ENCODE results near the gene LARGE1. TPM values are rescaled to one million over a fixed set of nuclear protein-coding genes. Genes with fewer than 3 reads are reported as not detected.

LARGE1 gene
- total and polyA plus RNA-seq, 2 of the 13 experiments (the other 11 are each of a cell fraction or from before 2014, with no cell fraction given): 8.4 to 11.0 TPM

DNA sequence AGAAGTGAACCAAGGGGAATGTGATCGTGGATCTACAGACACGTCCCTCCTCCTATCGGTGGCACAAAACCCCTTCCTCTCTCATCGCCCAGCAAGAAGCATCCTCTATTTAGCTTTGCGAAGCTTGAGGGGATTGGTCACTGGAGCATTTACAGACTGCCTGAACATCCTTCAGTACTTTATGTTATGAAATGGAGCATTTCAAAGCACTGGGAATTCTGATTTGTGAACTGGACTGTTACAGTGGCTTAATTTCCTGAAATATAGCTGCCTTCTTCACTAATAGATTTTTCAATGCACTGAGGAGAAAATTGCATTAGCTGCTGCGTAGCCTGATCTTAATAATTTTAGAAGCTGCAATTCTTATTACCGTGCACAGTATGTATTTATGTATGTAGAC is 344.5 kb downstream of the LARGE1 start:
- CTCF ChIA-PET (ENCODE audit: low intra/inter-chr PET ratio, low total read pairs): no interaction called here
- peak overlapping the region; percentile 74 for H3K4me2 ChIP-seq (ENCODE audit: low read depth, low read length)

DNA sequence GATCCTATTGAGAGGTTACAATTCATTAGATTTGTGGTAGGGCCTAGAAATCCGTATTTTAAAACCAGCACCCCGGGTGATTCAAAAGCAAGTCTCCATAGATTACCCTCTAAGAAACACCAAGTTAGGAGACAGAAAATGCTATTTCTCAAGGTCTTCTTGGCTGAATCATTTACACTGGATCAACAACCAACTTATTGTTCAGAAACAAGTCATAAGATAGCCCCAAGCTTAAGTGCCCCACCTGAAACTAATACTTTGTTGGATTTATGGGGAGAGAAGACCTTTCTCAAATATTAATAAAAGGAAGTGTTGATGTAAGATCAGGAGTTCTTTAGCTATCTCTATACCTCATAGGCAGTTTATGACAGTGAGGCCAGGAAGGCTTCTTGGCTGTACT is 345.2 kb downstream of the LARGE1 start:
- in situ Hi-C loops (cut with HindIII; ENCODE audit: extremely low pct_ligation_motif_present, low pct_unique_long_range_greater_than_20kb) (loop anchor here (5.0 to 10.0 kb wide), 3 partner anchors 33 to 270 kb away; no protein-coding TSS in a partner anchor), intact Hi-C loops (cut with micrococcal nuclease; ENCODE audit: unreplicated experiment) (loop anchor here (10.0 kb wide), 1 partner anchor 240 kb away; no protein-coding TSS in a partner anchor)
- ChIA-PET POLR2A (interaction anchor here (1.2 to 4.8 kb wide), 4 partner anchors 9 to 35 kb away, joined by 3 to 52 read pairs (median 4); no protein-coding TSS in a partner anchor), CTCF (ENCODE audit: low intra/inter-chr PET ratio, low total read pairs) (no interaction called here)
- Histone ChIP-seq H3K27ac (ENCODE audit: extremely low read length, insufficient read depth, low read length) (peak overlapping the region; percentile 14), H3K79me2 (ENCODE audit: insufficient read depth, low read length) (peaks cover 5% of the 10 kb centered on the region), H3K4me2 (ENCODE audit: low read depth, low read length) (peak overlapping the region; percentile 74), H3K27me3 (ENCODE audit: control insufficient read depth in 1 of 2, insufficient read depth in 2 of 2, low read length in 2 of 2) (no peaks in the 10 kb centered on the region), H3K4me3 (replicated peaks in 1 of 3; ENCODE audit: insufficient read depth in 1 of 3, low read depth in 2 of 3, low read length in 3 of 3) (peak overlapping the region in 2 of 3 experiments; percentile 14 to 31; a peak in 3 of 6 replicates), H3K36me3 (replicated peaks in 1 of 2; ENCODE audit: control insufficient read depth in 1 of 2, insufficient read depth in 2 of 2, low read length in 2 of 2) (no peaks in the 10 kb centered on the region), H3K9me3 (ENCODE audit: low read length) (no peaks in the 10 kb centered on the region), H2AFZ (ENCODE audit: low read length) (no peak overlapping the region), H3K4me1 (ENCODE audit: insufficient read depth, low read length) (peaks cover 97% of the 10 kb centered on the region), H4K20me1 (ENCODE audit: insufficient read depth, low read length) (no peaks in the 10 kb centered on the region), H3K9ac (ENCODE audit: insufficient read depth, low read depth, low read length) (peak overlapping the region; percentile 36; the same call in 1 of the 2 replicates)
- BruUV-seq (replicated peaks): no TSS peak
- DNase-seq (ENCODE audit: low spot score) (no peak), FAIRE-seq (no peak), ATAC-seq (no peak)
- 76% methylated on average over 2 of the region's 2 CpGs for WGBS (ENCODE audit: low lambda C conversion rate)
- TF ChIP-seq CENPX (CRISPR knock-in tag; IDR thresholded peaks at IDR 0.05): no peak
- no peak for TF ChIP-seq HNRNPUL1 (IDR thresholded peaks at IDR 0.05; ENCODE audit: low read depth, low read length)
- TF ChIP-seq CTCF (CRISPR knock-in tag; IDR thresholded peaks at IDR 0.05): no peak
- no peak for TF ChIP-seq ZMYM3 (CRISPR knock-in tag; IDR thresholded peaks at IDR 0.05)
- TF ChIP-seq NPAS2 (CRISPR knock-in tag; IDR thresholded peaks at IDR 0.05; ENCODE audit: borderline replicate concordance): no peak
- TF ChIP-seq ZNF24 (IDR thresholded peaks at IDR 0.05): no peak
- no peak for TF ChIP-seq RAD21 (CRISPR knock-in tag; IDR thresholded peaks at IDR 0.05)
- TF ChIP-seq ZNF546 (CRISPR knock-in tag; conservative IDR thresholded peaks at IDR 0.05): no peak
- TF ChIP-seq DNMT1 (CRISPR knock-in tag; IDR thresholded peaks at IDR 0.05): no peak
- no peak for TF ChIP-seq SIN3B (IDR thresholded peaks at IDR 0.05; ENCODE audit: low read length)
- no peak for TF ChIP-seq PAF1 (CRISPR knock-in tag; IDR thresholded peaks at IDR 0.05)
- no peak for TF ChIP-seq ZNF432 (CRISPR knock-in tag; IDR thresholded peaks at IDR 0.05; ENCODE audit: borderline replicate concordance)
- no peak for TF ChIP-seq POLR2AphosphoS2 (IDR thresholded peaks at IDR 0.05; ENCODE audit: low read depth, low read length)

More for the DNA sequence above, 344.5 kb downstream of the LARGE1 start:
- WGBS (ENCODE audit: low lambda C conversion rate): 95% methylated on average over 7 of the region's 7 CpGs
- no peak for ATAC-seq
- H3K36me3 ChIP-seq (replicated peaks in 1 of 2; ENCODE audit: control insufficient read depth in 1 of 2, insufficient read depth in 2 of 2, low read length in 2 of 2): no peaks in the 10 kb centered on the region
- peak overlapping the region; percentile 90 for H3K27ac ChIP-seq (ENCODE audit: extremely low read length, insufficient read depth, low read length)
- no peaks in the 10 kb centered on the region for H3K27me3 ChIP-seq (ENCODE audit: control insufficient read depth in 1 of 2, insufficient read depth in 2 of 2, low read length in 2 of 2)
- H3K9me3 ChIP-seq (ENCODE audit: low read length): no peaks in the 10 kb centered on the region
- no peak for DNase-seq (ENCODE audit: low spot score)
- peak overlapping the region in 2 of 3 experiments; percentile 4 to 8; a peak in 3 of 6 replicates for H3K4me3 ChIP-seq (replicated peaks in 1 of 3; ENCODE audit: insufficient read depth in 1 of 3, low read depth in 2 of 3, low read length in 3 of 3)
- in situ Hi-C loops (cut with HindIII; ENCODE audit: extremely low pct_ligation_motif_present, low pct_unique_long_range_greater_than_20kb): loop anchor here (5.0 to 10.0 kb wide), 3 partner anchors 33 to 271 kb away; no protein-coding TSS in a partner anchor
- no TSS peak for BruUV-seq (replicated peaks)
- no peak overlapping the region; the same call in 1 of the 2 replicates for H3K9ac ChIP-seq (ENCODE audit: insufficient read depth, low read depth, low read length)
- peaks cover 5% of the 10 kb centered on the region for H3K79me2 ChIP-seq (ENCODE audit: insufficient read depth, low read length)
- POLR2A ChIA-PET: interaction anchor here (1.0 to 4.8 kb wide), 4 partner anchors 12 to 55 kb away, joined by 3 to 52 read pairs (median 4); no protein-coding TSS in a partner anchor
- FAIRE-seq: no peak
- TF ChIP-seq ZNF629 (CRISPR knock-in tag; conservative IDR thresholded peaks at IDR 0.05) (no peak), ZNF720 (CRISPR knock-in tag; IDR thresholded peaks at IDR 0.05) (no peak), ZNF792 (CRISPR knock-in tag; IDR thresholded peaks at IDR 0.05) (no peak), SALL2 (CRISPR knock-in tag; IDR thresholded peaks at IDR 0.05) (no peak), ZSCAN31 (CRISPR knock-in tag; IDR thresholded peaks at IDR 0.05; ENCODE audit: low read depth) (no peak)
- TF ChIP-seq, protein P1, sequence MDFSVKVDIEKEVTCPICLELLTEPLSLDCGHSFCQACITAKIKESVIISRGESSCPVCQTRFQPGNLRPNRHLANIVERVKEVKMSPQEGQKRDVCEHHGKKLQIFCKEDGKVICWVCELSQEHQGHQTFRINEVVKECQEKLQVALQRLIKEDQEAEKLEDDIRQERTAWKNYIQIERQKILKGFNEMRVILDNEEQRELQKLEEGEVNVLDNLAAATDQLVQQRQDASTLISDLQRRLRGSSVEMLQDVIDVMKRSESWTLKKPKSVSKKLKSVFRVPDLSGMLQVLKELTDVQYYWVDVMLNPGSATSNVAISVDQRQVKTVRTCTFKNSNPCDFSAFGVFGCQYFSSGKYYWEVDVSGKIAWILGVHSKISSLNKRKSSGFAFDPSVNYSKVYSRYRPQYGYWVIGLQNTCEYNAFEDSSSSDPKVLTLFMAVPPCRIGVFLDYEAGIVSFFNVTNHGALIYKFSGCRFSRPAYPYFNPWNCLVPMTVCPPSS (IDR thresholded peaks at IDR 0.05): no peak
- intact Hi-C loops (cut with micrococcal nuclease; ENCODE audit: unreplicated experiment): loop anchor here (10.0 kb wide), 1 partner anchor 241 kb away; no protein-coding TSS in a partner anchor
- no peak overlapping the region for H2AFZ ChIP-seq (ENCODE audit: low read length)
- H4K20me1 ChIP-seq (ENCODE audit: insufficient read depth, low read length): no peaks in the 10 kb centered on the region
- peaks cover 90% of the 10 kb centered on the region for H3K4me1 ChIP-seq (ENCODE audit: insufficient read depth, low read length)
